ENCODE measurements around the gene TRPM8.

TRPM8 gene

GRCh38 chr2:234005126-234005525 lies 88.0 kb downstream of the TRPM8 start:
- no peak for DNase-seq
- Histone ChIP-seq H3K27me3 (no peaks in the 10 kb centered on the region), H3K4me3 (no peak overlapping the region), H3K9me3 (no peaks in the 10 kb centered on the region), H3K4me1 (peaks cover 0 to 5% (median 2%) of the 10 kb centered on the region in 4 donors), H3K36me3 (no peaks in the 10 kb centered on the region), H3K27ac (no peak overlapping the region)
- TF ChIP-seq CTCF (IDR thresholded peaks at IDR 0.05) = no peak
- intact Hi-C loops (cut with DNase I; ENCODE audit: low total_unique reads) = no loop called here

- no peaks in the 10 kb centered on the region for H3K27me3 ChIP-seq
- no peaks in the 10 kb centered on the region for H3K9me3 ChIP-seq
- intact Hi-C loops (cut with DNase I; ENCODE audit: low total_unique reads) = no loop called here
- TF ChIP-seq CTCF (IDR thresholded peaks at IDR 0.05) = no peak
- peaks cover 0 to 5% (median 2%) of the 10 kb centered on the region in 4 donors for H3K4me1 ChIP-seq
- DNase-seq = no peak
- H3K36me3 ChIP-seq = no peaks in the 10 kb centered on the region
- no peak overlapping the region for H3K27ac ChIP-seq
- no peak overlapping the region for H3K4me3 ChIP-seq
Measured at GRCh38 chr2:234006501-234006900, 89.3 kb downstream of the TRPM8 start.

- DNase-seq = no peak
- no peak for TF ChIP-seq CTCF (IDR thresholded peaks at IDR 0.05)
- no peak overlapping the region for H3K4me3 ChIP-seq
- H3K36me3 ChIP-seq = no peaks in the 10 kb centered on the region
- H3K27me3 ChIP-seq = no peaks in the 10 kb centered on the region
- no peaks in the 10 kb centered on the region for H3K9me3 ChIP-seq
- no peaks in the 10 kb centered on the region for H3K4me1 ChIP-seq
- H3K27ac ChIP-seq = no peak overlapping the region
- intact Hi-C loops (cut with DNase I; ENCODE audit: low total_unique reads) = no loop called here
Measured at GRCh38 chr2:234014427-234014826, 97.3 kb downstream of the TRPM8 start.

- intact Hi-C loops (cut with DNase I; ENCODE audit: low total_unique reads) = no loop called here
- Histone ChIP-seq H3K9me3 (no peaks in the 10 kb centered on the region), H3K4me1 (no peaks in the 10 kb centered on the region), H3K36me3 (no peaks in the 10 kb centered on the region), H3K27me3 (peaks cover 0 to 3% of the 10 kb centered on the region in 2 donors), H3K4me3 (no peak overlapping the region), H3K27ac (no peak overlapping the region)
- TF ChIP-seq CTCF (IDR thresholded peaks at IDR 0.05) = no peak
- DNase-seq = no peak
Measured at GRCh38 chr2:234015861-234016260, 98.7 kb downstream of the TRPM8 start.

- Histone ChIP-seq H3K27ac (no peak overlapping the region), H3K27me3 (peaks cover 0 to 4% of the 10 kb centered on the region in 2 donors), H3K4me1 (no peaks in the 10 kb centered on the region), H3K4me3 (no peak overlapping the region), H3K36me3 (no peaks in the 10 kb centered on the region), H3K9me3 (no peaks in the 10 kb centered on the region)
- intact Hi-C loops (cut with DNase I; ENCODE audit: low total_unique reads) = no loop called here
- DNase-seq = no peak
- no peak for TF ChIP-seq CTCF (IDR thresholded peaks at IDR 0.05)
Measured at GRCh38 chr2:234019896-234020295, 102.7 kb downstream of the TRPM8 start.

- H3K36me3 ChIP-seq = no peaks in the 10 kb centered on the region
- intact Hi-C loops (cut with DNase I; ENCODE audit: low total_unique reads) = no loop called here
Measured at GRCh38 chr2:234020332-234020731, 103.2 kb downstream of the TRPM8 start.

More at GRCh38 chr2:234020332-234020731, 103.2 kb downstream of the TRPM8 start:
- H3K4me1 ChIP-seq = no peaks in the 10 kb centered on the region
- no peaks in the 10 kb centered on the region for H3K9me3 ChIP-seq
- no peak for TF ChIP-seq CTCF (IDR thresholded peaks at IDR 0.05)
- DNase-seq = no peak
- peaks cover 0 to 4% of the 10 kb centered on the region in 2 donors for H3K27me3 ChIP-seq
- H3K4me3 ChIP-seq = no peak overlapping the region
- no peak overlapping the region for H3K27ac ChIP-seq
